ENCODE data around the gene NUDT13.
"Not testable (repeated sequence)": the region's sequence is repeated elsewhere in the genome, so short reads cannot be mapped to it uniquely, and the experiment has no call there.

- TF ChIP-seq CTCF, POLR2A (IDR thresholded peaks at IDR 0.05): not testable (repeated sequence)
Measured at GRCh38 chr10:73150633-73151413, 40.6 kb downstream of the NUDT13 start.

Data from testis (tissue), 2 donors.